GM19438 (cell line): Measurements from ENCODE around the gene ADARB1.
A peak's percentile ranks its signal among the peaks of the same experiment; 100 is the strongest.

Experiments
- ATAC-seq: cut with Tn5 transposase; IDR thresholded peaks from one replicate; pipeline ENCODE4 v1.9.1; 2021; ENCODE audit warnings: low read depth; ENCODE audit not compliant: unreplicated experiment

The ADARB1 gene

DNA sequence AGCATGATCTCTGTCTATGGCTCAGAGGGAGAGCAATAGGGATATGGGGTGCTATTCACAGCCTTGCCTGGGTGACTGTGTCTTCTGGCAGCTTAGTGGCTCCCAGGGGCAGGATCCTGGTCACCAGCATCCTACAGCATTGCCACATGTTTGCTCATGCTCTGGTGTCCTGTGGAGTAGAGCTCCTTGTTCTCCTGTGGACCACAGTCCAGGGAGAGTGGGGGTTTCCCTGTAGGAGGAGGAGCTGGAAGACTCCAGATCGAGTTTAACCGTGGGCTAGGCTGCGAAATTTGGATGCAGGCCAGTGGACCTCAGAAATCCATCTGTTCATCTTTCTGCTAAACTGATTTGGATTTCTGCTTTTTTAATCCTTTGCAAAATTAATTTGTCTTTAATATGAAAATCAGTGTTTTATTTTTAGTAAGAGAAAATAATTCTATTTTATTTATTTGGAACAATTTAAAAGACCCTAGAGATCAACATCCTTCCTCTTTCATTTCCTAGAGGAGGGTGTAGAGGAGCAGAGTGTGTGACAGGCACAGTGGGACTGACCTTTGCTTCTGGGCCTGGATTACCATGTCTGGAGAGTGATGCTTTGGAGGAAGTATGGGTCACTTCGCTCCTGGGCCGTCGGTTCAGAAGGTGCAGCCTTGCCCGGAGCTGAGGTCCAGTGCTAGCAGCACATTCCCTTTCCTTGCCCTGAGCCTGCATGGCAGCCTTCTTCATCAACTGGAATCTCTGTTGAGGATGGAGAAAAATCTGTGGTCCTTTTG, 17.4 kb downstream of the ADARB1 start:
- no peak for ATAC-seq

GRCh38 chr21:45093035-45093532, 18.7 kb downstream of the ADARB1 start:
- ATAC-seq: no peak

- no peak for ATAC-seq
Measured at GRCh38 chr21:45094412-45094811, 20.0 kb downstream of the ADARB1 start.

GRCh38 chr21:45095505-45095904, 21.1 kb downstream of the ADARB1 start:
- ATAC-seq: no peak

DNA sequence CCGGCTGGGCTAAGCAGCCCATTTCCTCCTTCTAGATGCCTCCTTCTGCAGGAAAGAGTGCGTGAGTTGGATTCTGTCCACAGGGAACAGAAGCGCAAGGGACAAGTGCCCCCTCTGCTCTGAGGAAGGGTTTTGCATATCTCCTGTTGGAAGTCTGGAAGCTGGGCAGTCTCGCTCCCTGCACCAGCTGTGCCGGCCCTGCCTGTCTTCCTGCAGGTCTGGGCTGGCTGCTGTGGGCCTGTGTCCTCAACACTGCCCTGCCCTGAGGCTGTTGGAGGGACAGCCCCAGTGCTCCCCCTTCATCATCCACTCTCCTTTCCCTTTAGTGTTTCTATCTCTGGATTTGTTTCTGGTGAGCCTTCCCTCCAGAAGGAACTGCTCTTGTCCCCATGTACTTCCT, 21.8 kb downstream of the ADARB1 start:
- no peak for ATAC-seq

GRCh38 chr21:45097827-45098387, 23.5 kb downstream of the ADARB1 start:
- no peak for ATAC-seq

GRCh38 chr21:45098867-45099266, 24.5 kb downstream of the ADARB1 start:
- ATAC-seq: no peak

DNA sequence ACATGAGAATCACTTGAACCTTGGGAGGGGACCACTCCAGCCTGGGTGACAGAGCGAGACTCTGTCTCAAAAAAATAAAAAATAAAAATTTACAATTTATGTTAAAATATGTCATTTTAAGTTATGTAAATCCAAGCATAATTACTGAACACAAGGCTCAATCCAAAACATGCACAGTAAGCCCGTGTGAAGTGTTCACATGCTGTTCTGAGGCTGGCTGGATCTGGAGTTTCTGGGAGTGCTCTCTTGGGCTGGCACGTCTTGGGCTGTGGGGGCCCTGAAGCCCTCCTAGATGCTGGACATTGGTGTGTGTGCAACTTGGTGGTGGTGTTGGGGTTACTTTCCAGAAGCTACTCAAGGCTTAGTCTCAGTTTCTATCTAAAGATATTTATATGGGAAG, 25.2 kb downstream of the ADARB1 start:
- no peak for ATAC-seq

DNA sequence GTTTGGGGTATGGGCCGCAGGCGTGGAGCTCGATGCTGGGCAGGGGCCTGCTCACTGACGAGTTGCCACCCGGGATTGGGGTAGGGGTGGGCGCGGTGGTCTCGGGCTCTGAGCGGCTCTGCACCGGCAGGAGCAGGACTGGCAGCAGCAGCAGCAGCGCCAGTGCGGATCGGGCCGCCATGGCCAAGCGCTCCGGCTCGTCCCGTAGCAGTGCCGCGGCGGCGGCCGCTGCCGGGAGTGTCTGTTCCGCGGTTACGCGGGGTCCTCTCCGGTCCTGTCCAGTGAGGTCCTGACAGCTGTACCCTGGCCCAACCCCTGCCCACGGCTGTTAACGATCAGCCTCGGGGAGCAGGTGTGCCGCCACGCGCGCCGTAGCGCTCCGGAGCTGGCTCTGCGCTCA, 26.5 kb downstream of the ADARB1 start:
- ATAC-seq: no peak

GRCh38 chr21:45102391-45102932, 28.1 kb downstream of the ADARB1 start:
- ATAC-seq: no peak

GRCh38 chr21:45103971-45104520, 29.7 kb downstream of the ADARB1 start:
- no peak for ATAC-seq

GRCh38 chr21:45104560-45104959, 30.2 kb downstream of the ADARB1 start:
- ATAC-seq: no peak

DNA sequence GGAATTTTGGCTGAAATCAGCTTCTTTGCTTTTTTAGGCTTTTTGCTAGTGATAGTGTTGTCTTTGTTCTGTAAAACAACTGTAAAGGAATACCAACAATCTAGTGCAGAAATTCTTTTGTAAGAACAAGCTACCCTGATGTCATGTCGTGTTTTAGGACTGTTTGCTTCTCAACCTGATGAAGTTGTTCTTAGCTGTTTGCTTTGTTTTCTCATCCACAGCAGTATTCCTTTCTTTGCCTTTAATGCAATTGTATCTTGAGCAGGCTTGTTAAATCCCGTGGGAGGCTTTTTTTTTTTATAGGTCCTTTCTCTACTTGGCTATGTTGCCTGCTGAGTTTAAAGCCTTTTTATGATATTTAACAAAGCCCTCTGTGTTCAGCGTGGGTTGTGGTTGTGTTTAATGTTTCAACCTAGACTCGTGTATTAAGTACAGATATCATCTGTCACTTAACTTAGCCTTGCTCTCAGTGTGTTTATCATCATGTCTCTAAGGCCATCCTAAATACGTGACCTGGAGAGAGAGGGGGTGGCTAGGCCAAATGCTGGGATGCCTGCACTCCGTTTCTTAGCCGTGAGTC, 31.6 kb downstream of the ADARB1 start:
- ATAC-seq: no peak

DNA sequence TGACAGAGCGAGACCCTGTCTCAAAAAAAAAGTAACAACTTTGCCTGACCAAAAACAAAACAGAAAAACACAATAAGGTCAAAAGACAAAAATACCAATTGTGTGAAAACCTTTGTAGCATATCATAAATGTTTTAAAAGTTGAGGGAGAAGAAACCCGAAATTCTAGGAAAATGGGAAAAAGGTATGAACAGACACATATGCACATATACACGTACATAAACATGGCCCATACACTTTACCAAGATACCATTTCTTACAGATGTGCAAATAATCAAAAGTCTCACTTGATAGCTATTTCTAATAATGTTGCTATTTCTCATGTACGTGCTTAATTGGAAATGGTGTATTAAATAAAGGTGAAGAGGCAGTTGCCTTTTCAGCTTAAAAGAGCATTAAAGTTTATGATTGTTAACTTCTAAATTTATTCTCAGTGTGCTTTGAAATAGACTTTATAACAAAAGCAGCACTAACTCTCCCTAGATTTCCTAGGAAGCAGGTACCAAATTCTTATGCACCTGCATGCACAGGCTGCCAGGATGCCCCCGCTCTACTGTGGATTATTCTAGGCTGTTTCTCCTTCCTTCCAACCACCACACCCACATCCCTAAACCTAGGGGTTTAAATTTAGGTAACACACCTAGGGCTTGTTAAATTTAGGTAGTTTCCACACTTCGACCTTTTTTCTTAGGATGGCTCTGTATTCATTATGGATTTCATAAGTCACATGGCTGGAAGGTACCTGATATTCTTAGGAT, 33.8 kb downstream of the ADARB1 start:
- ATAC-seq: no peak

- ATAC-seq: no peak
Measured at GRCh38 chr21:45108808-45109781, 34.7 kb downstream of the ADARB1 start.

DNA sequence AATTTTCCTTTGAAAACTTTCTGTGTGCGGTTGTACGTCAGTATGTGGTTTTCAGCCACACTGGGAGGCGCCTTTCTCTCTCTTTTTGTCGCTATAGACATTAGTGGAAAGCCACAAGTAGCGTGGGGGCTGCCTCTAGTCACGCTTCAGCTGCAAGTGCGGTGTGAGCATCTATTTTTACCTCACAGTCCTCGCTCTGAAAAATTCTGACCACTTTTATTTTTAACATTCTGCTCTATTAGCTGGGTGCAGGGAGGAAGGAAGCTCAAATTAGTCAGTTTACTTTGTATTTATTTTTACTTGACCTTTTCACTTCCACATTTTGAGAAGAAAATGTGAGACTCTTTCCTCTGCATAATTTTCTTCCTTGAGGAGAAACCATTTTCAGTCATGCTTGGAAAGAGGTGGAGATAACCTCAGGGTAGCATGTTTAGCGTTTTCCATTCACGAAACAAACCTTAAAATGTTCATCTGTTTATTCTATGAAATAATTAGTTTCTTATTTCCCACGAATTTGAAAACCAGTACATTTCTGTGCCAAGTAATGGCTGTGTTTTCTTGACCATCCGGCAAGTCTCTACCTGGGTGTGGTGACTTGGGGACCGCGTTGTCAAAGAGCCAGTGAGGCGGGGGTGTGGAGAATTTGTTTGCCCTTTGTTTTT, 35.6 kb downstream of the ADARB1 start:
- ATAC-seq: peak; percentile 88

DNA sequence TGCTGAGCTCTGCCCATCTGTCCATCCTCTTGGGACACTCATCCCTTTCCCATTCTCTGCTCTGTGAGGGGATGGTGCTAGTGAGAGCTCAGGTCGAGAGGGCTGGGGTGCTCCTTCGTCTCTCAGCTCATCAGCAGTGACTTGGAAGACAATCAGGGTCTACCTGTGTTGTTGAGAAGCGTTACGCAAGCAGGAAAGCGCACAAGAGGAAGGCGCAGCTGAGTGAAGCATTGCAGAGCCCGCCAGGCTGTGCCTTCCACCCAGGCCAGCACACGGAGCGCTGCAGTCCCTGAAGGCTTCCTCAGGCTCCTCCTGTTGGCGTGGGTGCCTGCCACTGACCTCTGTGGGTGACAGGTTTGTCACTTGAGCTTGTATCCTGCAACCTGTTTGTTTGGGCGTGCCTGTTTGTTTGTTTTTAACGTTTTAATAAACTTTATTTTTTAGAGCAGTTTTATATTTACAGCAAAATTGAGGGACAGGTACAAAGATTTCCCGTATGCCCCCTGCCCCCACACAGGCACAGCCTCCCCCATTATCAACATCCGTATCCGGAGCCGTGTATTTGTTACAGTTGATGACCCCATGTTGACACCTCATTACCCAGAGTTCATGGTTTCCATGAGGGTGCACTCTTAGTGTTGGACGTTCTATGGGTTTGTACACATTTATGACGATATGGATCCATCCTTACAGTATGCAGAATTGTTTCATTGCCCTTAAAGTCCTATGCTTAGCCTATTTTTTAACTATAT, 36.7 kb downstream of the ADARB1 start:
- ATAC-seq: no peak

- ATAC-seq: no peak
Measured at GRCh38 chr21:45111703-45112102, 37.3 kb downstream of the ADARB1 start.
